Heart left ventricle (tissue), 13 donors: Measurements from ENCODE around the gene POLR3F.

Experiments used
- CTCF ChIP-seq, 12 donors: fragments of 200-600 bp; sonication (generic) in 4 of 12; IDR thresholded peaks; one replicate each; pipeline versions ENCODE4 v1.5.0 to v1.8.0; 2018 to 2022; ENCODE audit warnings: antibody characterized with exemption in 12 of 12, mild to moderate bottlenecking in 5 of 12
- POLR2A ChIP-seq, 2 donors: fragments of 450-650 bp; IDR thresholded peaks; one replicate each; pipeline ENCODE4 v1.6.1; 2017; ENCODE audit warnings: antibody characterized with exemption in 2 of 2, mild to moderate bottlenecking in 2 of 2, moderate library complexity in 2 of 2
- donor health status: ischemic (EF 13 %, LVEDD 7.1; RV severe dilation, severe dysfunction).
- donor health status: DM: no; HTN: yes; CAD: no.
- donor health status: DM: no; HTN: no; CAD: no.
- donor health status: ischemic (EF 25% LVEDD 6.9; RV normal size, moderate dysfunction).
- donor health status: ischemic (EF 25% LVEDD 5.7; RV mildly dilated, moderate dysfunction).
- donor health status: ischemic (EF 35%, LVEDD 5.7; RV mildly dilated, moderate dysfunction).
- donor health status: nonischemic (EF 11% LVEDD 7.7; RV severe dilation, severe dysfunction).
- donor health status: DM: yes; HTN: yes; CAD: no.
- donor health status: PGD.
- donor health status: ischemic (EF 29% LVEDD 5.4; RV normal size, mild dysfunction).
- donor health status: nonischemic (EF 23%, LVEDD 6.1; RV moderate dilation, normal function).

DNA sequence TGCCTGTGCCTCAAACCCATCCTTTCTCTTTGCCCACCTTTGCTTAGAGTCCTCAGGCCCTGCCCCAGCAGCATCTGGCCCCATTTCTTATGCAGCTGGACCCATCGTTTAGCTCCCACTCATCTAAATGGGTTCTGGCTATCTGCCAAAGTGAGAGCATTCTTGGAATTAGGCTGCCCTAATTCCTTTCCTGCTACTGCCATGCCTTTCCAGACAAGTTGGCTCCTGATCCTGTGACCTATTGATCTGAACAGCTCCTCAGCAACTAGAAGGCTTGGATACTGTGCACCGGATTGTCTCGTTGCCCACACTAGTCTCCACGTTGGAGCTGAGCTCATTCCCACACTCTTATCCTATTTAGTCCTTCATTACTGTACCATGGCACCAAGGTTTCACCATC, 23.3 kb upstream of the POLR3F start:
- no peak for TF ChIP-seq CTCF (IDR thresholded peaks at IDR 0.05)
- no peak for TF ChIP-seq POLR2A (IDR thresholded peaks at IDR 0.05)
